ENCODE data around the gene KIF21B.

The KIF21B gene

DNA sequence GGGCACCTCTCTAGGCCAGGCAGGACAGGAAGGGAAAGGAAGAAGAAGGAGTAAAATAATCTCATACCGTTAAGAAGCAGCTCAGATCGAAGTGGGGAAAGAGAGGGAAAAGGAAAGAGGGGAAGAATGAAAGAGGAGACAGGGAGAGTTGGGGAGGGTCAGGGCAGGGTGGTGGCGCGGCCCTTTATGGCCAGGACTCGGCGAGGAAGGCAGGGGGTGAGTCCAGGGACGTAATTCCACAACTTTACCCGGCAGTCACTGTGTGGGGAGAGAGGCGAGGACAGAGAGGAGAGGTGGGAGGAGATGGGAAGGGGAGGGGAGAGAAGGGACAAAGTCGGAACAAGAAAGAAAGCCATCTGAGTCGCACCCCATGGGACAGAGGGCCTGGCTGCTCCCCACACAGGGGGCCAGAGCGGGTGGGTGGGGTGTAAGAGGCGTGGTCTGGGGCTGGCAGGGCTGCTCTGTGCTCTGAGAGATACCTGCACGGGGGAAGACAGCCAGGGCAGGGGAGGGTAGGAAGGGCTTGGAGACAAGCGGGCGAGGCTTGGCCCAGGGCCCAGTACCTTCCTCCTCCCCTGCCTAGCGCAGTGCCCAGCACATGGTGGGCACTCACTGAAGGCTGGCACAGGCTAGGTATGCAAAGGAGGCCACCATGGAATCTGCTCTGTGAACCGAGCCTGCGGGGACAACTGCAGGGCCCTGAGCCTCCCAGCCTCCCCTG lies 49.4 kb downstream of the KIF21B start:
- in situ Hi-C loops (cut with HindIII; ENCODE audit: low sequenced_read_pairs): loop anchor here (25.0 kb wide), 1 partner anchor 362 kb away; the partner anchor contains the start of gene KIF14

DNA sequence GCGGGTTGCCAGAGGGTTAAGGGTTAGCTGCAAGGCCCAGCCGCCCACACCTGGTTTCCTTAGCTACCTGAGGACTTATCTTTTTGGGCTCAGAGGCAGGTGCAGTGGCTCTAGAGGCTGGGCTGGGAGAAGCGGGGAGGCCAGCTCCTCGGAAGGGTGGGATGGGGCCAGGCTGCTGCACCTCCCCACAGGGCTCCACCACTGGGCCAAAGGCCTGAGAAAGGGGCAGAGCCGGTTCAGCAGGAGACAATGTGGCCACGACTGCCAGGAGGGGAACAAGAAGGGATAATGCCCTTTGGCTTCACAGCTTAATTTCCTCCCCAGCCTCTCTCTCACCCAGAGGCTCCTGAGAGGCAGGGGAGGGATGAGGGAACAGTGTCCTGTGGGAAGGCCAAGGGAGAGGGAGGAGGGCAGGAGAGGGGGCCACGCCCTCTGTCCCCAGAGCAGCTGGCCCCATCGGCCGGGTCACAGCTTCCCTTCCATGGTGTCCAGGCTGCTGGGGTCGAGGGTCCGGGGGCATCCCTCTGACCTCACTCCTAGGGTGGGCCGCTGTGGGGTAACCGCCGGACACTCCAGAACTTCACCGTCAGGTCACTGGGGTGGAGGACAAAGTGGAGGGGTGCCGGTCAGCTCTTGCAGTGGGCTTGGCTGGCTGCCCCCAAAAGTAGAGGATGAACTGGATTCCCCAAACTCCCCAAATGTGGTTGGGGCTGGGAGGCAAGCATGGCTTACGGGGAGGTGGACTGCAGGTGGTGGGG lies 50.4 kb downstream of the KIF21B start:
- in situ Hi-C loops (cut with HindIII; ENCODE audit: low sequenced_read_pairs): loop anchor here (25.0 kb wide), 1 partner anchor 361 kb away; the partner anchor contains the start of gene KIF14

DNA sequence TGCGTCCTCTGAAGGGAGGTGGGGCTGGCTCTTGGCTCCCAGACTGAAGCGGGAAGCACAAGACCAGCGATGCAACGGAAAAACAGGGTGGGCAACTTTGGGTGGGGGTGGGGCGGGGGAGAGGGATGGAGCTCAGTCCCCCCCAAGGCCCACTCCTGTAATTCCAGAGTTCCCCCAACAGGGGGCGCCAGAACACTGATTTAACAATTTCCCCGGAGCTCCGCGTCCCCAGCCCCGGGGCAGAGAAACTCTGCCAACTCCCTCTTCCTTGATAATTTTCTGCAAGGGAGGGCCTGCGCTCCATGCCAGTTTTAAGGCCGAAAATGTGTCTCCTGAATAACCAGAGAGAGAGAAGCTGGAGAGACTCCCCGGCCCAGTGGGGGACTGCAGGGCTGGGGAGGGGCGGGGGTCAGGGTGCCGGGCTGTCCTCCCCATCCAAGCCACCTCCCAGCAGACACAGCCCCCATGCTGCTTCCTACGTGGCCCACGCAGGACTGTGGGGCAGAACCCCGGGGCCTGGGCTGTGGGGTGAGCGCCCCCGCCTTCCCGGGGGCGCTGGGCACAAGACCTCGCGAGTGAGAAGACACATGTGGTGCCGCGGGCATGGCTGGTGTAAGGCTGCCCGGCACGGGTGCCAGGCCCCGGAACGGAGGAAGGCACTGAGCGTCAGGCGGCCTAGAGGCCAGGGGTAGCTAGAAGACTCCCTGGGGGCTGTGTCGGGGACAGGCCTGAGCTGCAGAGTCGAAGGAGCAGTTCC lies 51.4 kb downstream of the KIF21B start:
- in situ Hi-C loops (cut with HindIII; ENCODE audit: low sequenced_read_pairs): loop anchor here (25.0 kb wide), 1 partner anchor 360 kb away; the partner anchor contains the start of gene KIF14

DNA sequence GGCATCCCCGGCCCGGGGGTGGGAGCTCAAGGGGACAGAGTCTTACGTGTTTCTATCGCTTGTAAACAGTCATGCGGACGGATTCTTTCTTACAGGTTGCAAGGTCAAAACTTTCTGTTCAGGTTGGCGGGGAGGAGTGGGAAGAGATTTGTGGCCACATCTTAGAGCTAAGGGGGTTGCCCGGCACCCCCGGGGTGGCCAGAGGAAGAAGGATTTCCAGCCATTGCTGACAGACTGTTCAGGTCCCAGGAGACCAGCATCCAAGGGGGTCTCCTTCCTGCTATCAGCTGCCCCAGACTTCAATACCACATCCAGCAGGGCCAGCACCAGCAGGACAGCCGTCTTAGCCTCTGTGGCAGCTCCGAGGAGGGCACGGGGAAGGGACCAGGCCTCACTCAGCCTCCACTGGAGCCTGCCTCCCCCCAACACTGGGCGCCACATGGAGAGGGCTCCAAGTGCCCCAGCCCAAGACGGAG lies 52.0 kb downstream of the KIF21B start:
- in situ Hi-C loops (cut with HindIII; ENCODE audit: low sequenced_read_pairs): loop anchor here (25.0 kb wide), 1 partner anchor 359 kb away; the partner anchor contains the start of gene KIF14

DNA sequence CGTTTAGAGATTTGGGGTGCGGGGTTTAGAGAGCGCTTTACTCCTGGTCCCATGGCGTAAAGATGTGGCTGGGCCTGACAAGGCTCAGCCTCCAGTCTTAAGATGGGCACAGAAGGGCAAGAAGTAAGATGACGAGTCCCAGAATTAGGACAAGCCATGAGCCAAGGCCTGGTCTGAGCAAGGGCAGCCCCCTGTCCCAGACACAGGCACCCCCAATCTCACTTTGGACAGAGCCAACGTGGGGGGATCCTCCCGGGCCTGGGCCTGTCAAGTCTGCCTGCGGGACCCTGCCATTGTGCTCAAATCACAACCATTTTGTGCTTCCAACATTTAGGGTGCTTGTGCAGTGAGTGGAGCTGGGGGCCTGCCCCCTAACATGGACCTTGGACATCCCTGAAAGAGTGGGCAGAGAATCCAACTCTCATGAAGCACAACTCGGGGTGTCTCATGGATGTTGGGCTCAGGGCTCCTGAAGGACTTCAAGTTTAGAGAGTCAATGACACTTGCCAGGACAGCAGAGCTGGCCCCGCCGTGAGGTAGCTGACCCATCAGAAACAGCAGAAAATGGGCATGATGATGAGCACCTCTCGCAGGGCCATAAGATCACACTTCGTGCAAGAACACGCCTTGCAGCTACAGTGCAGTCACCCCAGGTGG lies 52.6 kb downstream of the KIF21B start:
- in situ Hi-C loops (cut with HindIII; ENCODE audit: low sequenced_read_pairs): loop anchor here (25.0 kb wide), 1 partner anchor 359 kb away; the partner anchor contains the start of gene KIF14

DNA sequence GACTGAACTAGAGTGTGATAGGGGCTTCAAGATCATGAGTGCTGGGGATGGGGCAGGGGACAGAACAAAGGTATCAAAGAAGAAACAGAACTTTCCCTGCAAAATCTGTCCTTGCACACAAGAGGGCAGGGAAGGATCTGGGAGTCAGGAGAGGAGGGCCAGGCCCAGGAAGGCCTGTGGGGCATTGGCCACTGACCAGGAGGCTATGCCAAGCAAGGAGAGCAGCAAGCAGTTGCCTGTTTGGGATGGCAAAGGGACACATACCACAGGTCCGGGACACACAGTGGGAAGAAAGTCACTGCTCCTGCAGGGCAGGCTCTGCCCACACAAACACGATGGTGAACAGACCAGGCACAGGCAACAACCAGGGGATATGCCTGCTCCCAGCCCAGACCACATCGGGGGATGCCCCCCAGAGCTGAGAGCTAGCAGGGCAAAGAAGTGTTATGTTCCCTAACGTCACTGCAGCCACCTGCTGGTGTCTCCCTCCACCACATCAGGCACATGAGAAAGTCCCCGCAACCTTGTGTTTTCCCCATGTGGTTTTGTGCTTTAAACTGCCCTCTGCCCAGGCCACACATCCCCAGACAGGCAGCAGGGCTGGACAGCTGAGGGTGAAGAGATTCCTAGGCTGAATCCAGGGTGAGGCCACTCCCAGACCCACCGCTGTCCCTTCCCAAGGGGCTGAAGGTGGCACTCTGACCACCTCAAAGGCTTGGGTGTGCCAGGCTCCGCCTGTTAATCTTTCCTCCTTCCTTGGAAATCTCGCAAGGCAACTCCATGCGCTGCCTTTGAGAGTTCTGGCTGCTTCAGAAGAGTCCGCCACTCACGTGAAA lies 53.6 kb downstream of the KIF21B start:
- in situ Hi-C loops (cut with HindIII; ENCODE audit: low sequenced_read_pairs): loop anchor here (25.0 kb wide), 1 partner anchor 358 kb away; the partner anchor contains the start of gene KIF14

DNA sequence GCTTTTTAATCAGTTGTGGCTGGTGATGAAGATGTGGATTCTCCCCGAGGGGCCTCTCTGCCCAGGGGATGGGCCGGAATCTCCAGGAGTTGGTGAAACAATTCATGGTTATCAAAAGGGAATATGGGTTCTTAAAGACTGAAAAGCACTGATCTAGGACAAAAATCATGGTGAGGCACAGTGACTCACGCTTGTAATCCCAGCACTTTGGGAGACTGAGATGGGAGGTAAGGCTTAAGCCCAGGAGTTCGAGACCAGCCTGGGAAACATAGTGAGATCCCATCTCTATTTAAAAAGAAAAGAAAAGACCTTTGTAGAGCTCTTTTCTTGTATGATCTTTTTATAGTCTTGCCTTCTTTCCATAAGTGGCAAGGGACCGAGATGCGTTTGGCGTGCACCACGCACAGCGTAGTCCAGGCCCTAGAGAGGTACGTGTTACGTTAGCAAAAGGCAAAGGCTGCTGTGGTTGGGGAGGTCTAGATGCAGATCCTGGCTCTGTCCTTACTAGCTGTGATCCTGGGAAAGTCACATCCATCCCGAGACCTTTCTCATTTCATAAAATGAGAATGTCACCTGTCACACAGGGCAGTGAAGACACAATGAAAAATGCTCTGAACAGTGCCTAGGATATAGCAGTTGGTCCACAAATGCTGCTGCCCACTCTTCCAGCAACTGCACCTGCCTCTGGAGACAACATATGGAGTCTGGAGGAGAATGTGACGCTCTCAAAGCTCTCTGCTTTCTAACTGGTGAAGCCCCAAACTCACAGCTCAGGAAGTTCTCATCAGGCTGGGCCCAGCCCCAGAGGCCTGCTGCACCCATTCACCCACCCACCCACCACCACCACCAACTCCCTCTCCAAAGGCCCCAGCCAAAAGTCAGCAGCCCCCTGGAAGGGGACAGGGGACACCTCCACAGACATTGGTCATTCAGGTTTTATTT lies 54.8 kb downstream of the KIF21B start:
- in situ Hi-C loops (cut with HindIII; ENCODE audit: low sequenced_read_pairs): loop anchor here (25.0 kb wide), 1 partner anchor 356 kb away; the partner anchor contains the start of gene KIF14

DNA sequence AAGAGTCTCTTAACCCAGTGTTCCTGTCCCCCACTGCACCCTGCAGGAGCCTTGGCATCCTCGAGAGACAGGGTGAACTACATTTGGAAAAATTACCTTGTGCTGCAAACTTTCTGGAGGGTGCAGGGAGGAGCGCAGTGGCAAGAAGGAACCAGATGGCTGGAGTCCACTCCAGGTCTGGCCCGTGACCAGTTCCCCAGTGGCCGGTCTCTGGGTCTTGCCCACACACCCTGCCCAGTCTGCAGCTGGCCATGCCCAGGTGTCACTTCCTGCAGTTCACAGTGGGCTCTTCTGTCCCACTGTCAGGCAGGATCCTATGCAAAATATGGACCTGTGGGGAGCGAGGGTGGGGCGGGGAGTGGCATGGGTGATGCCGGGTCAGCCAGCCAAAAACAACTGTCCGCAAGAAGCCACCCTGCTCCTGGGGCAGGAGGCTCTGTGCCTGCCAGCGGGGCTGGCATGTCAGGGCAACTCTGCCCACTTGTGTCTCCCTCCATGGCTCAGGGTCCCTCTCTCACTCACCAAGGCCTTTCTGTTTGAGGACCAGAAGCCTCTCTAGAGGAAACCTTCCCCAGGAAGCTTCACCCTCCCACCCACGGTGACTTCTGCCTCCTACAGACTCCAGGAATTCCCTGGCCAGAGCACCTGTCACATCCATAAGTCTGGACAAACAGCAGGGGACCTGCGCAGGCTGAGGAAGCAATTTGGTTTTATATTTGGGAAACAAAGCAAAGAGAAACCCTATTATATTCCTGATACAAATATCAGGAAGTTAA lies 55.6 kb downstream of the KIF21B start:
- in situ Hi-C loops (cut with HindIII; ENCODE audit: low sequenced_read_pairs): loop anchor here (25.0 kb wide), 1 partner anchor 356 kb away; the partner anchor contains the start of gene KIF14

DNA sequence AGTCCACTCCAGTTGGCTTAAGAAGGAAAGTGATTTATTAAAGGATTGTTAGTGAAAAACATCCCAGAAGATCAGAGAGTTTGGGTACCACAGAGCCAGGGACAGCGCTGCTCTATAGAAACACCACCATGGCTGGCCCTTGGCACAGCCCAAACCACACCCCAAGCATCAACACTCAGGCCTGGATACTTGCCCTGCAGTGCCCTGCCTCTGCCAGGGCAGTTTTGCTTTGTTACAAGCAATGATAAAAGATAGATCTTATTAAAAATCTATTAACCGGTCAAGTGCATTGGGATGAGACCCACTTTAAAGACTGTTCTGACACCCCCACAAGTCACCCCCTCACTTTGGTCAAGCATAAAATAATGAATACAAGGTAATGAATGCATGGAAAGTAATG lies 56.6 kb downstream of the KIF21B start:
- in situ Hi-C loops (cut with HindIII; ENCODE audit: low sequenced_read_pairs): loop anchor here (25.0 kb wide), 1 partner anchor 355 kb away; the partner anchor contains the start of gene KIF14

DNA sequence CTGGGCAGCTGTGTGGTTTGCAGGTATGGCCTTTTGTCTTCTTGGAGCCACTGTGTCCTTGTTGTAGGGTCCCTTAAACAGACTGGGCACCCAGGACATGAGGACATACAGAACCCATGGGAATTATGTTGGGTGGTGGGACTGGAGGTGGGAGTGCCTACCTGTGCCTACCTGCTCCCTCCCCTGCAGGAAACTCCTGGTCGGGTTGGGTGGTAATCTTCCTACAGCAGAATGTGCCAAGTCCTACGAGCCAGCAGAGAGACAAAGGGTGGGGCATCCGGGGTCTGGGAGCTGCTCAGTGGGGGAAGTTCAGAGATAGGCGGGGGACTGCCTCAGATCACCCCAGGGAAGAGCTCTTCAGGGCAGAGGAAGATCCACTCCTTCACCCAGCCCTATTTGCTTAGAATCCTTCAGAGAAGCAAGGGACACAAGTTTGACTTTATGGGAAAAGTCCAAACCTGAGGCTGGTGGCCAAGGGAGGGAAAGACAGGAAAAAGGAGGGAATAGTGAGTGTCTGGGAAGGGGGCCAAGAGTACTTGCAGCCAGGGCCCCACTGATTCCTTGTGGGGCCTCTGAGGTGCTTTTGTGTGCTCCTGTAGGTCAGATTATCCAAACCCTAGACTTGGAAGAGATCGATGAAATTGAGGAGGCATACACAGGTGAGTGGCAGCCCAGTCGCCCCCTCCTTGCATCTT lies 58.3 kb downstream of the KIF21B start:
- in situ Hi-C loops (cut with HindIII; ENCODE audit: low sequenced_read_pairs): loop anchor here (25.0 kb wide), 1 partner anchor 353 kb away; the partner anchor contains the start of gene KIF14

DNA sequence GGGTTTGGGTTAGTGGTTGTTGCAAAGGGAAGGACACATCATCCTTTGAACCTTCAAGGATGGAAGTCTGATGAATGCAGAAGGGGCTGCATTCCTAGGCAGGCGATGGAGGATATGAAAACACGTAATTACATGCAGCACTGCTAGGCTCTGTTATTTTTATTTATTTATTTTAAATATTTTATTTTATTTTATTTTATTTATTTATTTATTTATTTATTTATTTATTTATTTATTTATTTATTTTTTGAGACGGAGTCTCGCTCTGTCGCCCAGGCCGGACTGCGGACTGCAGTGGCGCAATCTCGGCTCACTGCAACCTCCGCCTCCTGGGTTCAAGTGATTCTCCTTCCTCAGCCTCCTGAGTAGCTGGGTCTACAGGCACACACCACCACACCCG lies 59.6 kb downstream of the KIF21B start:
- in situ Hi-C loops (cut with HindIII; ENCODE audit: low sequenced_read_pairs): loop anchor here (25.0 kb wide), 1 partner anchor 352 kb away; the partner anchor contains the start of gene KIF14

DNA sequence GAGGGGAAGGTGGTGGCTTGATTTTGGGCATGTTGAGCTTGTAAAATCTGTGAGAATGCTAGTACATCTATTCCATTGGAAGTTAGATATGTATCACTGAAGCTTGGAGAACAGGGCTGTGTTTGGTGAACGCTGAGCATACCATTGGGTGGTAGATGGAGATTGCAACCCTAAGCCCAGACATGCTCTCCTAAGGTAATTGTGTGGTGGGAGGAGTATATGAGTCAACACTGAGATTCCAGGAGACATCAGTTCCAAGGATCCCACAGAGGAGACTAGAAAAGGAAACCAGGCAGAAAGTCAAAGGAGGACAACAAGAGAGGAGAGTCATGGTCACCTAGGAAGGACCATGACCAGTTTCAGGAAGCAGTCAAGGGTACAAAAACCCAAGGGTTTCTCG lies 60.4 kb downstream of the KIF21B start:
- in situ Hi-C loops (cut with HindIII; ENCODE audit: low sequenced_read_pairs): loop anchor here (25.0 kb wide), 1 partner anchor 351 kb away; the partner anchor contains the start of gene KIF14

DNA sequence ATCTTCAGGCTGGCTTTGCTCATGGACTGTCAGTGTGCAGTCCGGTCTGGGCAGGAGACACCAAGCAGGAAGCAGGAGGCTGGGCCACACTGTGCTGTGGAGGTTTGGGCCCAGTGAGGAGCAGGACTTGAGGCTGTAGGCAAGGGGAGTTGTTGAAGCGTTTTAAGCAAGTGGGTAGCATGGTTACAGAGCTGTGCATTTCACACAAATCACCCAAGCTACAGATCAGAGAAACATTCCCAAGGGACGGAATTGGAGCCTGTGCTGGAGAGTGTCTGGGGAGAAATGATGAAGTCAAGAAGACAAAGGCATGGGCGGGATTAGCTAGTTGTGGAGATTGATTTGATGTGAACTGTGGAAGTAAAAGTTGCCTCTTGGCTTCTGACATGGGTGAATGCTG lies 60.9 kb downstream of the KIF21B start:
- in situ Hi-C loops (cut with HindIII; ENCODE audit: low sequenced_read_pairs): loop anchor here (25.0 kb wide), 1 partner anchor 350 kb away; the partner anchor contains the start of gene KIF14

DNA sequence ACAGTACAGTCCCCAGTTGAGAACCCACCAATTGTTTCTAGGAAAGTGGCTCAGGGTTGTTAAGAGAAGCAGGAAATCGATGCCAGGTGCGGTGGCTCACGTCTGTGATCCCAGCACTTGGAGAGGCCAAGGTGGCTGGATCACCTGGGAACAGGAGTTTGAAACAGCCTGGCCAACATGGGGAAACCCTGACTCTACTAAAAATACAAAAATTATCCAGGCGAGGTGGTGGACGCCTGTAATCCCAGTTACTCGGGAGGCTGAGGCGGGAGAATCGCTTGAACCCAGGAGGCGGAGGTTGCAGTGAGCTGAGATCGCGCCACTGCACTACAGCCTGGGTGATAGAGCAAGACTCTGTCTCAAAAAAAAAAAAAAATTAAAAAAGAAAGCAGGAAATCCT lies 61.4 kb downstream of the KIF21B start:
- in situ Hi-C loops (cut with HindIII; ENCODE audit: low sequenced_read_pairs): loop anchor here (25.0 kb wide), 1 partner anchor 350 kb away; the partner anchor contains the start of gene KIF14

DNA sequence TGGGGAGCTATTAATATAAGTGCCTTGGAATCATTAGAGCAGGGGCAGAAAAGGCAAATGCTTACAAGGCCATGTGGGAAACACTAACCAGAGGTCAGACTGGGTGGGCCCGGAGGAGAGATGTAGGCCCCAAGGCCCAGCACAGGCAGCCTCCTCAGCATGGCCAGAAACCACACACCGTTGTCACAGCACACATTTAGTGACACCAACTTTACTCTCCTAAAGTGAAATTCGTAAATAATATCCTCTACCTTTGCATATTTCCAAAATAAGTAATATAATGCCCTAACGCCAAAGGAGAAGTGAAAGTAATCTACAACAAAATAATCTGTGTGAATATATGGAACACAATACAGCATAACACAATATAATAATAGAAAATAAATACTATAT lies 62.6 kb downstream of the KIF21B start:
- in situ Hi-C loops (cut with HindIII; ENCODE audit: low sequenced_read_pairs): loop anchor here (25.0 kb wide), 1 partner anchor 349 kb away; the partner anchor contains the start of gene KIF14

DNA sequence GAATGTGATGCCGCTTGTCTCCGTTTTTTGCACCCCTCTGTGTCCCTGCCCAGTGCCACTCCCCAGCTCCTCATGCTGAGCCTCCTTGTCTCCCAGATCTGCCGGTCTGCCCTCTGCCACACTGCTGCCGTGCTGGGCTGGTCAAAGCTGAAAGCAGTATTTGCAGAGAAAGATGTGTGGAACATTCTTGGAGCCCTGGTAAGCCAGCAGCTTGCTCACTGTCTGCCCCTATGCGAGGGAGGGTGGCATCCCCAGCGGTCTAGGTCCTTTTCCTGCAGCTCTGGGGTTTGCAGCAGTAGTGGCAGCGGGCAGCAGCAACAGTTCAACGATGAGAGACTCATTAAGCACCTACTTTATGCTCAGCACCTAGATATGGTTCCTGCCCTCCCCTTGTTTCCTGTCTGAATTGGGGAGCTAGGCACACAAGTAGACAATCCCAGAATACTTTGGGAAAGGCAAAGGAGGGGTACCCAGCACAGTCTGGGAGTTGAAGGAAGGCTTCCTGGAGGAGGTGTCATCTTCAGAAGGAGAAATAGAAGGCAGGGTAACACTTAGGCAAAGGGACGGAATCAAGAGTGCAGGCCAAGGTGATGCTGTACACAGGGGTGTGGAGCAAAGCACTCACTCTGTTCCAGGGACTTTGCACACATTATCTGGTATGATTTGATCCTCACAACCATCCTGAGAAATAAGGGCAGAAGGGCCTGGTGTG lies 63.1 kb downstream of the KIF21B start:
- in situ Hi-C loops (cut with HindIII; ENCODE audit: low sequenced_read_pairs): loop anchor here (25.0 kb wide), 1 partner anchor 348 kb away; the partner anchor contains the start of gene KIF14
